BJ (cell line): ENCODE measurements around the gene BCL2L2. TPM values are rescaled to one million over a fixed set of nuclear protein-coding genes. Genes with fewer than 3 reads are reported as not detected.

Source experiments
- CTCF ChIA-PET: fragments of 350-600 bp; formaldehyde crosslinking; extraction: SDS; loops from one replicate; lab custom pipeline; 2021; ENCODE audit warnings: antibody characterized with exemption, inconsistent platforms; lab: Yijun Ruan, JAX
- POLR2A ChIA-PET: fragments of 300-600 bp; sonication (Branson Sonifier 250); formaldehyde crosslinking; extraction: SDS; loops from one replicate; lab custom pipeline; 2021; ENCODE audit warnings: antibody characterized with exemption; lab: Charles Lee
- DNase-seq: peaks from one replicate; pipeline ENCODE4 v3.0.0-alpha.2; 2011; ENCODE audit warnings: low read depth
- H3K27me3 ChIP-seq: 2 replicates; pipeline ENCODE4 v1.6.0; 2011; ENCODE audit warnings: low read length; ENCODE audit not compliant: control insufficient read depth, insufficient read depth
- H3K36me3 ChIP-seq: 2 replicates; pipeline ENCODE4 v1.5.1; 2011; ENCODE audit warnings: low read length; ENCODE audit not compliant: control insufficient read depth, insufficient read depth
- H3K4me3 ChIP-seq: 2 replicates; pipeline ENCODE4 v1.5.1; 2011; ENCODE audit warnings: low read depth, mild to moderate bottlenecking, control low read depth, low read length
- CTCF ChIP-seq: IDR thresholded peaks from 2 replicates; pipeline ENCODE4 v1.5.1; 2011; ENCODE audit warnings: low read depth, mild to moderate bottlenecking, control low read depth, inconsistent platforms, low read length, moderate library complexity; ENCODE audit not compliant: insufficient read depth
- polyA plus RNA-seq: library from polyadenylated mRNA; depleted of rRNA; stranded (reverse); fragments of >200 nt; gene quantifications from 2 replicates; pipeline ENCODE4 v1.2.3, GENCODE V29; 2011

Gene BCL2L2
- polyA plus RNA-seq, 1 experiment = 26.5 TPM

GRCh38 chr14:23352506-23353432 lies 46.1 kb downstream of the BCL2L2 start, which contains the start of gene SLC22A17:
Gene SLC22A17, minus strand, starts transcription at chr14:23352887.
- Histone ChIP-seq H3K36me3 (no peaks in the 10 kb centered on the region), H3K4me3 (peak within 1 kb of the TSS; percentile 74), H3K27me3 (peaks cover 1% of the 10 kb centered on the region; the same call in 1 of the 2 replicates)
- CTCF ChIA-PET = interaction anchor here (0.5 to 1.9 kb wide), 7 partner anchors 15 to 384 kb away, joined by 3 to 15 read pairs (median 3); partner anchors contain the start of gene IL25
- DNase-seq = peak; percentile 33
- TF ChIP-seq CTCF = 0 out of 2 replicates have a peak, but pooled peaks have one; percentile 33
- POLR2A ChIA-PET = interaction anchor here (0.6 to 0.8 kb wide), 3 partner anchors 11 to 31 kb away, joined by 3 read pairs; no protein-coding TSS in a partner anchor

GRCh38 chr14:23353433-23353780 lies 46.8 kb downstream of the BCL2L2 start:
- ChIA-PET POLR2A (no interaction called here), CTCF (interaction anchor here (0.7 to 1.9 kb wide), 6 partner anchors 10 to 33 kb away, joined by 3 to 15 read pairs (median 3); partner anchors contain the start of gene PABPN1)
- DNase-seq = no peak
- Histone ChIP-seq H3K4me3 (no peak overlapping the region), H3K36me3 (no peaks in the 10 kb centered on the region), H3K27me3 (peaks cover 1% of the 10 kb centered on the region; the same call in 1 of the 2 replicates)
- TF ChIP-seq CTCF = no peak

GRCh38 chr14:23354990-23355389 lies 48.4 kb downstream of the BCL2L2 start:
- ChIA-PET POLR2A (no interaction called here), CTCF (interaction anchor here (0.9 to 1.3 kb wide), 4 partner anchors 26 to 76 kb away, joined by 3 read pairs; partner anchors contain the start of gene PABPN1)
- TF ChIP-seq CTCF = no peak
- no peak for DNase-seq
- Histone ChIP-seq H3K27me3 (peaks cover 1% of the 10 kb centered on the region; the same call in 1 of the 2 replicates), H3K4me3 (no peak overlapping the region), H3K36me3 (peaks cover 3% of the 10 kb centered on the region)

DNA sequence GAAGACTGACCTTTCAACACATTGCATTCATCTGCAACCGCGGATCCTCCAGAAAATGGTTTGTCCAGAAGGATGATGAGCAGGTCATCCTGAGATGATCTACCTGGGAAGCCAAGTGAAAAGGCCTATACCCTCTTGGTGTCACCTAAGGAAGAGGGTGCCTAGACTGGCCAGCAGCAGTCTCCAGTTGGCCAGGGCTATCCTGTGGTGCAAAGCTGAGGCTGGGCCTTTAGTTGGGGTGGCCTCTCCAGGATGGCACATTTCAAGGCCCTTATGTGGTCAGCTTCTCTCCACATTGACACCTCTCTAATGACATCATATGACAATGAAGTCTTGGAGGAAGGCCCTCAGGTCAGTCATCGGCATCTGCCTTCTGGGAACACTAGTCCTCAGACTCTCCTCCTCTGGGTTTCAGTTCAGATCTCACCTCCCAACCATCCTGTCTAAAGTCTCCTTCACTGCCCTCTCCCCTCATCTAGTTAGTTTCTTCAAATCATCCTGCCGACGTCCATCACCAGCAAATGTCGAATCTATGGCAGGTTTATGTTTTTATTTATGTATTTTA lies 49.3 kb downstream of the BCL2L2 start:
- no peak for TF ChIP-seq CTCF
- DNase-seq = no peak
- Histone ChIP-seq H3K27me3 (peaks cover 1% of the 10 kb centered on the region; the same call in 1 of the 2 replicates), H3K36me3 (peaks cover 3% of the 10 kb centered on the region), H3K4me3 (no peak overlapping the region)
- CTCF ChIA-PET = no interaction called here
- POLR2A ChIA-PET = no interaction called here

DNA sequence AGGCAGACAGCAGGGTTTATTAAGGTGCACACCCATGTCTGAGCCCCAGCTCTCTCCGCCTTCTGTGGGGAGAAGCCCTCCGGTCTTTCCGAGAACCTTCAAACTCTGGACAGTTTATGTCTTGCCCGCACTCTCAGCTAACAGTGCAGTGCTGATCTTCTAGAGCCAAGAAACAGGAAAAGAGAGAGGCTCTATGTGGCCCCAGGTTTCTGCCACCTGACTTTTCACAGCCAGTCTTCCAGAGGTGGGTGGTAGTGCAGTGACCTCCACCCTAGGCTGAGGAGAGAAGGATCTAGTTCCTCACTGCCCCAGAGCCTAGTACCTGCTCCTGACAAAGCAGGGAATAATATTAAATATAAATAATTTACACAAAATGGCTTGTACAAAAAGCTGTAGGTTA lies 50.0 kb downstream of the BCL2L2 start:
- H3K4me3 ChIP-seq = no peak overlapping the region
- ChIA-PET CTCF (no interaction called here), POLR2A (no interaction called here)
- peaks cover 3% of the 10 kb centered on the region for H3K36me3 ChIP-seq
- no peak for DNase-seq
- no peak for TF ChIP-seq CTCF
- H3K27me3 ChIP-seq = peaks cover 1% of the 10 kb centered on the region; the same call in 1 of the 2 replicates
